Retina (tissue), 1 donor: Measurements from ENCODE around the gene CDH23.

Source experiments
- DNase-seq: peaks from one replicate; pipeline ENCODE4 v3.0.0-alpha.2; 2016

Gene CDH23

DNA sequence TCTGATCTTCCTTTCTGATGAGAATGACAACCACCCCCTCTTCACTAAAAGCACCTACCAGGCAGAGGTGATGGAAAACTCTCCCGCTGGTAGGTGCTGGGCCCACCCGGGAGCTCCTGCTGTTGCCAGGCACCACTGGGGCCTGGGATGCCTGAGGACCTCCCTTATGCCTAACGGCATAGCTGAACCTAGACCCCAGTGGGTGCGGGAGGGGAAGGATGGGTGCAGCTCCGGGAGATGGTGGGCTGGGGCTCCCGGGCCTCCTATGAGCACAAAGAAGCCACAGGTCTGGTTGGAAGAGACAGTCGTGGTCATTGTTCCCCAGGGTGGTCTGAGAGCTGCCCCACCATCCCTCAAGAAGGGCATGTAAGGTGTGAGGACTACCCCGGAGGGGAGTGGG lies 392.2 kb downstream of the CDH23 start:
- DNase-seq = no peak

DNA sequence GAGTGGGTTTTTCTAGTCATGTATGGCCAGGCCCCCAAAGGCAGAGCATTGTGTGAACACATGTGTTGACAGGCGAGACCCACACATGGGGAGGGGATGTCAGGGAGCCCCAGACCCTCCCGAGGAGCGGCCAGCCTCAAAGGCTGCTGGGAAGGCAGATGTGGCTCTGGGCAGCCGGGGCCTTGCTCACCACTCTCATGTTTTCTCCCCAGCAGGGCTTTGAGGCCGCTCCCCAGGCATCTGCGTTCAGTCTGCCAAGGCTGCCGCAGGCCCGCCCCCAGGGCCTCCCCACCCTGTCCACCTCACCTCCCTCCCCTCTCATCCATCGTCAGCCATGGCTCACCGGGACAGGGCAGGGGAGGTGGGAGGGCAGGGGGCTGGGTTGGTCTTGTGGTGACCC lies 393.2 kb downstream of the CDH23 start:
- DNase-seq = no peak

DNA sequence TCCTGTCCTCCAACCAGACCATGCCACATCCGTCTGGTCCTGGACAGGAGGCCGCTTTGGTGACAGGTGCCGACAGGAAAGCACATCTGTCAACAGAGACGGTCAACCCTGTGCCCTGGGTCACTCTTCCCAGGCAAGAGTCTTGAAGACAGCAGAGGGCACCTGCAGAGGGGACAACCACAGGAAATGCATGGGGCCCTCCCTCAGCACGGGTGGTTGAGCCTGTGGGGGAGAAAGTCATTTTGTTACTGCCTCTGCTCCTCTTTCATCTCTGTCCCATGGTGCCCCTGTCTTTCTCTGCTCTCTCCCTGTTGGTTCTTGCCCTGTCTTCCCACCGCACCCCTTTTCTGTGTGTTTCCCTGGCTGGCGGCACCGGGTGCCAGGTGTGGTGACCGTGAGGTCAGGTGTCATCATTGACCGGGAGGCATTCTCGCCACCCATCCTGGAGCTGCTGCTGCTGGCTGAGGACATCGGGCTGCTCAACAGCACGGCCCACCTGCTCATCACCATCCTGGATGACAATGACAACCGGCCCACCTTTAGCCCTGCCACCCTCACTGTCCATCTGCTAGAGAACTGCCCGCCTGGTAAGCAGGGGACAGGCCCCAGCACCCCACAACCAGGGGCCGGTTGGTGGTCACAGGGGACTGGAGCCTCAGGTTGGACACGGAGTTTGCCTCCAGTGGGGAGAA lies 394.2 kb downstream of the CDH23 start:
- no peak for DNase-seq

DNA sequence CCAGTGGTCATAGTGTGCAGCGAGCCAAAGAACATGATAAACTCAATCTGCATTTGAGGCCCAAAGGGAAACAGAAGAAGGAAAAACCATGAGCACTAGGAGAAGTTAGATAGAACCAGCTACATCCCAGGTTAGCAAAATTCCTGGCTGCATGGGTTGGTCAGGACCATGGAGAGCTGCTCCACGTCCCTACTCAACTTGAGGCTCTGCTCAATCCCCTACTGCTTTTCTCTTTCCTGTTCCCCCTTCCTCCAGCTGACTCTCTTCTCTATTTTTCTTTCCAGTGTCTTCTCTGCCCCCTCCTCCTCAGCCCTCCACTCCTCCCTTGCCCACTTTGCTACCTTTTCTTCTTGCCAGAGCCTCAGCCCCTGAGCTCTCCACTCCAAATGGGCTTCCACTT lies 398.5 kb downstream of the CDH23 start:
- no peak for DNase-seq

DNA sequence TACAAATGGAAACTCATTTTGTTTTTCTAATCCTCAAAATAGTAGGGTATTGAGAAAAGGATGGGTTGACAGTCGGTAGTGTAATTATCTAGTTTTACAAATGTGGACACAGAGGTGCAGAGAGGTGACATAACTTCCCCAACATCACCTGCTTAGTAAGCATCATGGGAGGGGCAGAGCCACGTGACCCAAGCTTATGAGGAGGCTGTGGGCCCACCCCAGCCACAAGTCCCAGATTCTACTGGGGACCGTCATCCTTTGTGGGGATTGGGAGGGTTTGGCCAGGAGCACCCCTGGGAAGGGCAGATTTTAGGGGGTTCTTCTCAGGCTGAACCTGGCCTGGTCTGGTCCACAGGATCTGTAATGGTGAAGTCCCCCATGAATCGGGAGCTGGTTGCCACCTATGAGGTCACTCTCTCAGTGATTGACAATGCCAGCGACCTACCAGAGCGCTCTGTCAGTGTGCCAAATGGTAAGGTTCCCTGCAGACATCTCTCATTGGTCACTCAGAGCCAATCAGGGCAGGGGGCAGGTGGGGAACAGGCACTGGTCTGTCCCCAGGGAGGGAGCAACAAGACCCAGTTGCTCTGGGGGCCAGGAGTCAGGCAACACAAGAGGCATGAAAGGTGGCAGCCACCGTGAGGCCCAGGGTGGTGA lies 400.2 kb downstream of the CDH23 start:
- DNase-seq = no peak

DNA sequence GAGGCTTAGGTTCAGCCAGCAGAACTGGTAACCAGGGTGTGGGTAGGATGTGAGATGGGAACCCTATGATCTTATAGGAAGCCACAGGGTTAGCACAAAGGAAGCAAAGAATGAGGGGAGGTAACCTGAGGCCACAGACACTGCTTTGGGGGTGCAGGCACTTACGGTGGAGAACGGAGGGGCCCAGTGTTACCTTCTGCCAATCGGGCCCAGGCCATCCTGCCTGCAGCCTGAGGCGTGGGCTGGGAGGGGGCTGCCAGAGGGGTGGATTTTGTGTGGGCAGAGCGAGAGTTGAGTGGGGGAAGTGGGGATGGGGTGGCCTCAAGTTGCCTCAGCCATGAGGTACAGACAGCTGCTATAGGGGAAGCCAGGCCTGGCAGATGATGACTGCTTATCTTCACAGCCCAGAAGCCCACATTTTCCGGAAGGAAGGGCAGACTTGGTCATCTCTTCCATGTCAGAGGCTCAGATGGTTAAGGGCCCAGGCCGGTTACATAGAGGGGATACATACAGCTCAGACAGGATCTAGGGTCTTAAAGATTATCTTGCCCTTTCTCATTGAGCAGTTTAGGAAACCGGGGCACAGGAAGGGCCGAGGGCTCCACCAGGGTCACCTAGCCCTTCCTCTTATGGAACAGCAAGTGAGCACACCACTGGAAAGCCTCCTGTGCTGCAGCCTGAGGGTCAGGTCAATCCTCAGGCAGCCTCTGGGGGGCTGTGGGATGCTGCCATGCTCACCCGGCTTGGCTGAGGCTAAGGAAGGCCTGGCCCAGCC lies 401.0 kb downstream of the CDH23 start:
- DNase-seq = no peak

DNA sequence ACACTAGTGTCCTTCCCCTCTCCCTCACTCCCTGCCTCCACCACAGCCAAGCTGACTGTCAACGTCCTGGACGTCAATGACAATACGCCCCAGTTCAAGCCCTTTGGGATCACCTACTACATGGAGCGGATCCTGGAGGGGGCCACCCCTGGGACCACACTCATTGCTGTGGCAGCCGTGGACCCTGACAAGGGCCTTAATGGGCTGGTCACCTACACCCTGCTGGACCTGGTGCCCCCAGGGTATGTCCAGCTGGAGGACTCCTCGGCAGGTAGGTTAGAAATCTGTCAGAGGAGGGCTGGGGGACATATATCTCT lies 401.5 kb downstream of the CDH23 start:
- no peak for DNase-seq

DNA sequence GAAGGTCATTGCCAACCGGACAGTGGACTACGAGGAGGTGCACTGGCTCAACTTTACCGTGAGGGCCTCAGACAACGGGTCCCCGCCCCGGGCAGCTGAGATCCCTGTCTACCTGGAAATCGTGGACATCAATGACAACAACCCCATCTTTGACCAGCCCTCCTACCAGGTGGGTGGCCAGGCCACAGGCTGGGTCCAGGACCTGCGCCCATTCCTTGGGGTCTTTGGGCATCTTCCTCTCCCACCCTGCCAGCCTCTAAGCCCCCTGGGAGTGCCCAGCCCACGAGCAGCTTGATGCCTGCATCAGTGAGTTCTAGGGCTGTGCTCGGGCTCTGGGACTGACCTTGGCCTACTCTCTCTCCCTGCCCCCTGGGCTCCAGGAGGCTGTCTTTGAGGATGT lies 402.4 kb downstream of the CDH23 start:
- DNase-seq = no peak

DNA sequence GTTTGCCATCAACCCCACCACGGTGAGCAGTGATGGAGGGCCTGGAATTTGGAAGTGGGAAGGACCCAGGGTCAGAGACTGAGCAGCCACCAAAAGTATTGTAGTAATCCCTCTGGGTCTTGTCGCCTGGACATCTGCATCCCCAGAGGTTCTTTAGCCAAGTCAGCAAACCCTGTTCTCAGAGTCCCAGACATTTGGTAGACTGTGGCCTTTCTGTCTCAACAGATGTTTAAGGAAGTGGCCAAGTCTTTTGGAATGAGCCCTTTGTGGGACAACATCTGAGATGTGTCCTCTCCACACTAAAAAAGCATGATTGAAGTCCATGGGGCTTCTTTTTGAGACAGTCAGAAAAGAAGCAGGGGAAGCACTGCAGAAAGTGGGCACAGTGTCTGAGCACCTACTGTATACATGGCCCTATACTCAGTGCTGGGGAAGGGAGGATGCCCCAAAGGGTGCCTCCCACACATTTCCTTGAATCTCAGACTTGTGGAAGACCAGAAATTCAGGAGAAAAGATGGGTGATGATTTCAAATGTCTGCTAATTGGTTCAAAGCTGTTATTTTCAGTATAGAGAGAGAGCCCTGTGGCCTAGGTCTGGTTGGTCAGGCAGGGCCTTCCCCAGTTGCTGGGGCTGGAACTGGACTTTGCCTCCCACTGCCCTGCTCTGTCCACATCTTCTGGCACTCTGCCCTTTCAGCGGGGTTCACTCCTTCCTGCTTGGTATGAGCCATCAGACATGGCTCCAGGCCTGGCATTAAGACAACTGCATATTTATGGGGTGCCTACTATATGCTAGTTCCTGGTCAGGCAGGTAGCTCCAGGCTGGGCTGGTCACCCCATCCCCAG lies 403.1 kb downstream of the CDH23 start:
- DNase-seq = no peak

DNA sequence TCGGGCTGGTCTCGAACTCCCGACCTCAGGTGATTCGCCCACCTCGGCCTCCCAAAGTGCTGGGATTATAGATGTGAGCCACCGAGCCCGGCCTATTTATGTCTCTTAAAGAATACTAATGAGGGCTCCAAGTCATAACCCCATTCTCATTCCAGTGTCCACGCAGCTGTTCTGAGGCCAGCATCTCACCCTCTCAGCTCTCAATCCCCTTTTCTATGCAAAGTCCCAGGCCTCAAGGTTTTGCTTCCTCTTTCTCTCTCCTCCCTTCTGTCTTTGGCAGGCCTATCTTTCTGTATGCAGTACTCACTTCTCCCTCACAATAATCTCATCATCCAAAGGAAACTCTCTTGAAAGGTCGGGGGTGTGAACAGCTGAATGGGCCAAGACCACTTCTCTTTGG lies 404.6 kb downstream of the CDH23 start:
- no peak for DNase-seq

DNA sequence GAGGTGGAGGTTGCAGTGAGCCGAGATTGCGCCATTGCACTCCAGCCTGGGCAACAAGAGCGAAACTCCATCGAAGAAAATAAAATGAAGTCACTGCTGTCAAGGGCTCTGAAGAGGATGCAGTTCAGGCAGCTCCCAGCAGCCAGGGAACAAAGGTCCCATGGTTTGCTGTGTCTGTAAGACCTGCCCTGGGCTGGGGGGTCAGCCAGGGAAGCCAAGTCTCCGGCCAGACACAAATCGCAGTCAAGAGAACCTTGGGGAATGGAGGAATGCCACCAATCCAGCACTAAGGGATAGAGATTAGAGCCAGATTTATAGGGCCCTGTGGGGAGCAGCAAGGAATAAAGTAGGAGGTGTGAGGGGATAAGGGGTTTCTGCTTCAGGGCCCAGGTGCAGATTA lies 405.5 kb downstream of the CDH23 start:
- DNase-seq = no peak

DNA sequence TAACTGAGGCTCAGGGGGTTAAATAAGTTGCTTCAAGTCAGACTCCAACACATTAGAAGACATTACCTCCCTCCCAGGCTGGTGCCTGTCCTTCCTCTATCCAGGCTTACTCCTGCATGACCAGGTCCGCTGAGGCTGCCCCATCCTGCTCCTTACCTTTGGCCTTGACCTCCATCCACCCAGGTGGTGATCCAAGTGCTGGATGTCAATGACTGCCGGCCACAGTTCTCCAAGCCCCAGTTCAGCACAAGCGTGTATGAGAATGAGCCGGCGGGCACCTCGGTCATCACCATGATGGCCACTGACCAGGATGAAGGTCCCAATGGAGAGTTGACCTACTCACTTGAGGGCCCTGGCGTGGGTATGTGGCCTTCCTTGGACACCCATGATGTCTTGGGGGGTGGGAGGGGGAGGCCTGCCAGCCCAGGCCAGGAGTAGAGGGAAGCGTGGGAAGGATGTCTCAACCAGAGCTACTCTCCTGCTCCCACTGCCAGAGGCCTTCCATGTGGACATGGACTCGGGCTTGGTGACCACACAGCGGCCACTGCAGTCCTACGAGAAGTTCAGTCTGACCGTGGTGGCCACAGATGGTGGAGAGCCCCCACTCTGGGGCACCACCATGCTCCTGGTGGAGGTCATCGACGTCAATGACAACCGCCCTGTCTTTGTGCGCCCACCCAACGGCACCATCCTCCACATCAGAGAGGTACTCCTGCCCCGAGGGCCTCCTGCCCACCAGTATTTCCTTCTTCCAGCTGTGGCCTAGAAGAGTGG lies 406.2 kb downstream of the CDH23 start:
- no peak for DNase-seq

DNA sequence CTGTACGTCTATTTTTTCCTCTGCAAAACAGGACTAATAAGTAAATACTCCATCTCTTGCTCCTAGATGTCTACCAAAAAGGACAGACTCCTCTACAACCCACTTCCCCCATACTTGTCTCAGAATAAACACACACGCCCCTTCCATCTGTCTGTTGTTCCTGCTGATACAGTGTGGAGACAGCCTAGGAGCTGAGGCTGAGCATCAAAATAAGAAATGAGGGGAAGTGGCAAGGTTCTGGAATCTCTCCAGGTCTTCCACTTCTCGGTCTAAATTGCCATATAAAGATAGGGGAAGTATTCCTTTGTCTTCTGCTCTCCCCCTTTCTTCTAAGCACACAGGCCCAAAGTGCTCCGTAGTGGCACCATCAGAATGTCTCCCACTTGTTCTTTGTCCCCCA lies 407.4 kb downstream of the CDH23 start:
- no peak for DNase-seq

DNA sequence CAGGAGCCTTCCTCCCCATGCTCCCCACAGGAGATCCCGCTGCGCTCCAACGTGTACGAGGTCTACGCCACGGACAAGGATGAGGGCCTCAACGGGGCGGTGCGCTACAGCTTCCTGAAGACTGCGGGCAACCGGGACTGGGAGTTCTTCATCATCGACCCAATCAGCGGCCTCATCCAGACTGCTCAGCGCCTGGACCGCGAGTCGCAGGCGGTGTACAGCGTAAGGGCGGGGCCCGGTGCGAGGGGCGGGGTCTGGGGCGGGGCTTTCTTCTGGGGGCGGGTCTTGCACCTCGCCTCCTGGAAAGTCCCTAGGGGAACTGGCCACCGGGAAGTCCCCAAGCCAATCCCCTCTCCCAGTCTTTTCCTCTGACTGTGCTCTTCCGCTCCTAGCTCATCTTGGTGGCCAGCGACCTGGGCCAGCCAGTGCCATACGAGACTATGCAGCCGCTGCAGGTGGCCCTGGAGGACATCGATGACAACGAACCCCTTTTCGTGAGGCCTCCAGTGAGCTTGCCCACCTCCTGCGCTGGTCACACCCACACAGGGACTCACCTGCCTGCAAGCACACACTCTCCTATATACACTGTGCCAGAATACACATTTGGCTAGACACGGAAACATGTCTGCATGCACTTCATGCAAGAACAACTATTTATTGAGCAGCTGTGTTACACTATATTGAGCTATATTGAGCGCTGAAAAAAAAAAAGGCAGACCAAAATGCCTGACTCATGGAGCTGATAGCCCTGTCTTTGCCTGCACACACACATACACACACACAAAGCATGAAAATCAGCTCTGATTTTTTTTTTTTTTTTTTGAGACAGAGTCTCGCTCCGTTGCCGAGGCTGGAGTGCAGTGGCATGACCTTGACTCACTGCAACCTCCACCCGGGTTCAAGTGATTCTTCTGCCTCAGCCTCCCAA lies 409.3 kb downstream of the CDH23 start:
- peak; percentile 51 for DNase-seq

DNA sequence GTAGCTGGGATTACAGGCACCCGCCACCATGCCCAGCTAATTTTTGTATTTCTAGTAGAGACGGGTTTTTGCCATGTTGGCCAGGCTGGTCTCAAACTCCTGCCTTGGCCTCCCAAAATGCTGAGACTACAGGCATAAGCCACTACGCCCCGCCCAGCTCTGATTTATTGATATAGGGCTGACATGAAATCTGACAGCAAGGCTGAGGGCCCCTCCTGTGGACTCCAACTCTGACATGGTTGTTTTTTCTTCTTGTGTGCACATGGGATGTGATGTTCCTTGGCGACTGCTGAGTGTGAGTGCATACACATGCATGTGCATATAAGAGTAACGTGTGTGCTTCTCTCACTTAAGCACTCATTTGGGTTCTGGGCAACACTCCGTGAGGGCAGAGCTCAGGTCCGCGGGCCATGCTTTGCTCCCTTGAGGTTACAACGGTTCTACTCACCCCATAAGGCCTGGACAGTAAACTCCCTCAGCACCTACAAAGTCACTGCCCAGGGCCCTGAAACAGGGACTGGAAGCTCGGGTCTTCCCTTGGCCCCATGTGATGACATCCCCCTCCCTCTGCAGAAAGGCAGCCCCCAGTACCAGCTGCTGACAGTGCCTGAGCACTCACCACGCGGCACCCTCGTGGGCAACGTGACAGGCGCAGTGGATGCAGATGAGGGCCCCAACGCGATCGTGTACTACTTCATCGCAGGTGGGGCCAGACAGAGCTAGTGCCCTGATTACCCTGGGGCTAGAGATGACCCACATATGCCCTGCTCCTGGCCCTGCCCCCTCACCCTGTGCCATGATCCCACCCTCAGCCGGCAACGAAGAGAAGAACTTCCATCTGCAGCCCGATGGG lies 410.2 kb downstream of the CDH23 start:
- no peak for DNase-seq

DNA sequence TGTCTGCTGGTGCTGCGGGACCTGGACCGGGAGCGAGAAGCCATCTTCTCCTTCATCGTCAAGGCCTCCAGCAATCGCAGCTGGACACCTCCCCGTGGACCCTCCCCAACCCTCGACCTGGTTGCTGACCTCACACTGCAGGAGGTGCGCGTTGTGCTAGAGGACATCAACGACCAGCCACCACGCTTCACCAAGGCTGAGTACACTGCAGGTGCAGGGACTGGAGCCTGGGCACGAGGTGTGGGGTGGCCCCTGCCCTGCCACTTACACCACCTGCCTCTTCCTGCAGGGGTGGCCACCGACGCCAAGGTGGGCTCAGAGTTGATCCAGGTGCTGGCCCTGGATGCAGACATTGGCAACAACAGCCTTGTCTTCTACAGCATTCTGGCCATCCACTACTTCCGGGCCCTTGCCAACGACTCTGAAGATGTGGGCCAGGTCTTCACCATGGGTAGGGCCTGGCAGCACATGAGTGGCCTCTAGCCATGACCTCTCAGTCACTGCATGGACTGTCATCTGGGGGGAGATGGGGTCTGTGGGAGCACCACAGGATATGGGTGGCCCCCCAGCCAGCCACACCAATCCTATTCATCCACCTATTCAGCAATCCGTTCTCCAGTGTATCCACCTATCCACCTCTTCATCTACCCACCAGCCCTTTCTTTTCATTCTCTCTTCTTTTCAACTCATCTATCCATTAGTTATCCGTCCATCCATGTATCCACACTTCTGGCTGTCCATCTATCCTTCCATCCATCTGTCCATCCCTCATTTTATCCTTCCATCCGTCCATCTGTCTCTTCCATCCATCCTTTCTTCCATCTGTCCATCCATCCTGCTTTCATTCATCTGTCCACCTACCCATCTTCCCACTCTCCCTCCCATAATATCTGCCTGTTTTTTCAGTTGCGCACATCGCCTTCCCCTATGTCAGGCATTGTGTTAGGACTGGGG lies 411.1 kb downstream of the CDH23 start:
- DNase-seq = no peak

DNA sequence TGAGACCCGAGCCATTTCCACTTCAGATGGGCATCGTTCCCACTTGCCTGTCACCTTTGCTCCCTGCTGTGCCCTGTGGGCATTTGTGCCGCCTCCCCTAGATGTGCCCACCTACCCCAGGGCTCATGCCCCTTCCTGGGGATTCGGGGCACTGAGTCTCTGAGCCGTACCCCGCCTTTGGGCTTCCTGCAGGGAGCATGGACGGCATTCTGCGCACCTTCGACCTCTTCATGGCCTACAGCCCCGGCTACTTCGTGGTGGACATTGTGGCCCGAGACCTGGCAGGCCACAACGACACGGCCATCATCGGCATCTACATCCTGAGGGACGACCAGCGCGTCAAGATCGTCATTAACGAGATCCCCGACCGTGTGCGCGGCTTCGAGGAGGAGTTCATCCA lies 412.9 kb downstream of the CDH23 start:
- DNase-seq = no peak

DNA sequence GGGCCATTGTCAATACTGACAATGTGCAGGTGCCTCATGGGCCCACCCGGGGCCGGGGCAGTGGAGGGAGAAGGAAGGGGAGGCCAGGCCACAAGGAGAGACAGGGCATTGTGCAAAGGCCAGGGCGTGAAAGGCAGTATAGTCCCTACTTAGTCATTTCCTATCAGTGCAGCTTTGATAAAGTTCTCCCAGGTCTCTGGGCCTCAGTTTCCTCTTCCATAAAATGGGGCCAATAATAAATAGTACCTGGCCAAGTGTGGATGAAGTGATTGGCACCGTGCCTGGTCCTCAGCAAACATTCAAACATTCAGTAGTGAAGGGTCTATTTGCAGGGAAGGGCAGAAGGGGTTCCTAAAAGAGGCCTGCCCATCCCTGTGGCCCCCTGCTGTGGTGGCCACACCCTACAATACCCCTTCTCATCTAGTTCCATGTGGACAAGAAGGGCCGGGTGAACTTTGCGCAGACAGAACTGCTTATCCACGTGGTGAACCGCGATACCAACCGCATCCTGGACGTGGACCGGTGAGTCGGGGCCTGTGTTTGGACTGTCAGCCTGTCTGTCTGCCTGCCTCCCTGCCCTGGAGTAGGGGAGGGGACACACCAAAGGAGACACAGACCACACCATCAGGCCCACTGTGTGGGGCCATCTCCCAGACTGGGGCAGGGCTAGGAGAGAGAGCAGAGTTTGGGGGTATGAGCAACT lies 413.5 kb downstream of the CDH23 start:
- DNase-seq = no peak

DNA sequence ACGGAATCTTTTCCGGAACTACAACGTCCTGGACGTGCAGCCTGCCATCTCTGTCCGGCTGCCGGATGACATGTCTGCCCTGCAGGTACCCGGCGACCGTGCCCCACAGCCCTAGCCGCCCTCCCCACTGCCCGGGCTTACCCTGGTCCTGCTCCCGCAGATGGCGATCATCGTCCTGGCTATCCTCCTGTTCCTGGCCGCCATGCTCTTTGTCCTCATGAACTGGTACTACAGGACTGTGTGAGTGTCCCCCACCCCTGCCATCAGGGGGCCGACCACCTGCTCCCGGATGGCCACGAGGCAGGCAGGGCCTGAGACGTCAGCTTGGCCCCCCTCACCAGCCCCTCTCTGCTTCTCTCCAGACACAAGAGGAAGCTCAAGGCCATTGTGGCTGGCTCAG lies 414.6 kb downstream of the CDH23 start:
- DNase-seq = no peak
